Measurements from ENCODE around the gene POLR3H.

GRCh38 chr22:41574847-41575381, 30.6 kb upstream of the POLR3H start:
- TF ChIP-seq GATA2 (IDR thresholded peaks at IDR 0.05; ENCODE audit: low read depth, low read length) (no peak), GATA3 (IDR thresholded peaks at IDR 0.05; ENCODE audit: low read depth, low read length) (no peak)

Data from SH-SY5Y (cell line).